Epithelial cell of prostate (primary cell): ENCODE data around the gene MRPS30.
"Not testable (repeated sequence)": the region's sequence is repeated elsewhere in the genome, so short reads cannot be mapped to it uniquely, and the experiment has no call there.

Experiments
- DNase-seq: peaks from one replicate; pipeline ENCODE4 v3.0.0-alpha.2; 2011; ENCODE audit warnings: low read depth, low spot score
- H3K27ac ChIP-seq: fragments of 450-650 bp; 2 replicates; pipeline ENCODE4 v1.5.1; 2017; ENCODE audit warnings: mild to moderate bottlenecking

Gene MRPS30

GRCh38 chr5:44808435-44809214, at the start of gene MRPS30:
TSS of gene MRPS30 (plus strand) at chr5:44808947. CDS start at chr5:44808963, 16 bp downstream.
- peak; percentile 97 for DNase-seq
- peak within 1 kb of the TSS; percentile 65 for H3K27ac ChIP-seq

- no peak for DNase-seq
- no peak overlapping the region for H3K27ac ChIP-seq
Measured at GRCh38 chr5:44769200-44769876, 39.4 kb upstream of the MRPS30 start.

- H3K27ac ChIP-seq = no peak overlapping the region
Measured at GRCh38 chr5:44769877-44770209, 38.9 kb upstream of the MRPS30 start.

GRCh38 chr5:44770780-44771717, 37.7 kb upstream of the MRPS30 start:
- no peak for DNase-seq
- H3K27ac ChIP-seq = no peak overlapping the region

More at GRCh38 chr5:44769877-44770209, 38.9 kb upstream of the MRPS30 start:
- no peak for DNase-seq

GRCh38 chr5:44772397-44772796, 36.4 kb upstream of the MRPS30 start:
- DNase-seq, H3K27ac ChIP-seq: not testable (repeated sequence)

- no peak overlapping the region for H3K27ac ChIP-seq
- DNase-seq = no peak
Measured at GRCh38 chr5:44774279-44774880, 34.4 kb upstream of the MRPS30 start.

- DNase-seq = no peak
- no peak overlapping the region for H3K27ac ChIP-seq
Measured at GRCh38 chr5:44779167-44779566, 29.6 kb upstream of the MRPS30 start.

- no peak for DNase-seq
- H3K27ac ChIP-seq = no peak overlapping the region
Measured at GRCh38 chr5:44783634-44784315, 25.0 kb upstream of the MRPS30 start.

GRCh38 chr5:44787731-44788130, 21.0 kb upstream of the MRPS30 start:
- DNase-seq = no peak
- H3K27ac ChIP-seq = no peak overlapping the region

- not testable (repeated sequence) for DNase-seq, H3K27ac ChIP-seq
Measured at GRCh38 chr5:44789372-44789995, 19.3 kb upstream of the MRPS30 start.

- DNase-seq, H3K27ac ChIP-seq: not testable (repeated sequence)
Measured at GRCh38 chr5:44792031-44792673, 16.6 kb upstream of the MRPS30 start.

- no peak for DNase-seq
- H3K27ac ChIP-seq = no peak overlapping the region
Measured at GRCh38 chr5:44794371-44794770, 14.4 kb upstream of the MRPS30 start.

- no peak overlapping the region for H3K27ac ChIP-seq
- no peak for DNase-seq
Measured at GRCh38 chr5:44795496-44795895, 13.3 kb upstream of the MRPS30 start.

GRCh38 chr5:44797841-44798240, 10.9 kb upstream of the MRPS30 start:
- no peak overlapping the region for H3K27ac ChIP-seq
- DNase-seq = no peak

- no peak overlapping the region for H3K27ac ChIP-seq
- DNase-seq = no peak
Measured at GRCh38 chr5:44801992-44802391, 6.8 kb upstream of the MRPS30 start.

GRCh38 chr5:44806608-44807007, 2.1 kb upstream of the MRPS30 start:
- no peak for DNase-seq
- peak overlapping the region; percentile 65 for H3K27ac ChIP-seq

- H3K27ac ChIP-seq = peak overlapping the region; percentile 65
- peak; percentile 27 for DNase-seq
Measured at GRCh38 chr5:44807269-44807668, 1.5 kb upstream of the MRPS30 start.

- peak; percentile 20 for DNase-seq
Measured at GRCh38 chr5:44809215-44809955, 638 bp downstream of the MRPS30 start.

More at GRCh38 chr5:44809215-44809955, 638 bp downstream of the MRPS30 start:
- peak overlapping the region; percentile 65 for H3K27ac ChIP-seq
